NCI-H1436 (cell line): ENCODE data around the gene LPP.

Source experiments
- DNase-seq: peaks from one replicate; lab custom pipeline; 2025; lab: John Stamatoyannopoulos, UW

LPP gene

DNA sequence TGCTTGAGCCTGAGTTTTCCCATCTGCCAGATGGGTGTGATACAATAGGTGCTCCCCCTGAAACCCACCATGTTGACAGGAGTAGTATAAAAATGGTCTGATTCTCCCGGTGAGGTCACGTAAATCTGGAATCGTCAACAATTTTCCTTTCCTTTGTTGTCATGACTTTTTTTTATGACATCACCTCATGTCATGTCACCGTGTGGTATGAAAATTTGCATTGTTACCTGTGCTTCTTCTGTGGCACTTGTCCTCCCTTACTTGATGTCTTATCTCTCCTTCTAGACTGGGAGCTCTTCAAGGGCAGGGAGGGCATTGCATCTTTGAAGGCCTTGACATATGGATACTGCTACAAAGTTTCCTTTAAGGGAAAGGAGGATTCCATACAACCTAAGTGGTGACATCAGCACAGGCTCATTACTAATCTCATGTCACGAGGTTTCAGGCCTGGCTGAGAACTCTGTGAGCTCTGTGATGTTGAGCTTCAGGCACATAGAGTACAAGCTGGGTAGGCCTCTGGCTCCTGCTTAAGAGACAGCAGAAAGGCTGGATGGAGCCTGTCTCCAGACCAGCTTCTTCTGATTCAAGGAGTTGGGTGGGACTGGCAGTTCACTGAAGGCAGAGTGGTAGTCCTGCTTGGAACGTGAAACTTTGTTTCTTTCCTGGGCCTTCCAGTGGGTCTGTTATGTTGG, 66.3 kb downstream of the LPP start:
- no peak for DNase-seq

- no peak for DNase-seq
These were observed 67.2 kb downstream of the LPP start for GRCh38 chr3:188220988-188221818.

- DNase-seq, result no peak
These were observed 70.0 kb downstream of the LPP start for GRCh38 chr3:188223936-188224335.

GRCh38 chr3:188227442-188227841, 73.5 kb downstream of the LPP start:
- DNase-seq, result no peak

DNA sequence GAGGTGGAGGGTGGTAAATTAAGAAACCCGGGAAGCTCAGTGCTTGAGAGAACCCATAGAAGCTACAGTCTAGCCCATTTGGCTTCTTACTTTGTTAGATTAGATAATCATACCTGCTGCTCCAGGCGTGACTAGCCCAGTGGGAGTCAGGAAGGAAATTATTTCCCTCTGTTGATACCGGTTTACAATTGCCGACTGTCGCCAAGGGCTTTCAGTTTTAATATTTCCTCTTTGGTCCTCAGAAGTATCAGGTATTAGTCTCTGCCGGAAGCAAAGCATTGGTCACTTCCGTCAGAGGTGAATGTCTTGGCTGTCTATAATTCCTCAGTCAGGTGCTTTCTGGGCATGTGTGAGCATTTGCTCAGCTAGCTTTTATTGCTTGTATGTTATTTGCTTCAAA, 75.2 kb downstream of the LPP start:
- no peak for DNase-seq

DNA sequence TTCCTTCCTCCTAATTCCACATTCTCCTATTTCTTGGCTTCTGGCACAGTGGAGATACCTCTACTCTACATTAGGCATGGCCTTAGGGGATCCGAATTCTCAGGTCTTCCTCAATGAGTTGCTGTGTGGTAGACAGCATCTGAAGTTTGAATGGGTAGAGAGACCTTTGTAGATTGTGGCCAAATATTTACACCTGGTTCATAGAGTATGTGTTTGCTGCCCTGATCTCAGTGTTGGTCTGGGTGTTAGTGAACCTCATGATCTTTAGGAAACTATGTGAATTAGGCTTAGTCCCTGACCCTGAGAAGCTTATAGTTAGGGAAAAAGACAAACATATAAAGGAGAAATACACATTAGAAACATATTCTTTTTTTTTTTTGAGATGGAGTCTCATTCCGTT, 75.8 kb downstream of the LPP start:
- DNase-seq, result no peak

DNA sequence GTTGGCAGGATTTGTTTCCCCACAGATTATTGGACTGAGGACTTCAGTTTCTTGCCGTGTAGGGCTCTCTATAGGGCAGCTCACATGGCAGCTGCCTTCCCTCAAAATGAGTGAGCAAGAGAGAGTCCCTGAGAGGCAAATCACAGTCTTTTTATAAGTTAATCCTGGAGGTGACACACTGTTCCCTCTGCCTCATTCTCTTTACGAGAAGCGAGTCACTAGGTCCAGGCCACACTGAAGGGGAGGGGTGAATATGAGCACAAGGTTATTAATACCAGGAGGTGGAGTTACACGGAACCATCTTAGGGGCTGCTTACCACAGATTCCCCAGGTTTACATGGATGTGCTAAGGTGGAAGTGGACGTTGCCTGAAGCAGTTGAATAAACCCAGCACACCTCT, 77.0 kb downstream of the LPP start:
- no peak for DNase-seq

GRCh38 chr3:188231456-188231855, 77.5 kb downstream of the LPP start:
- DNase-seq, result no peak

- DNase-seq, result no peak
These were observed 78.7 kb downstream of the LPP start for GRCh38 chr3:188232656-188233055.

GRCh38 chr3:188233320-188233719, 79.4 kb downstream of the LPP start:
- no peak for DNase-seq

DNA sequence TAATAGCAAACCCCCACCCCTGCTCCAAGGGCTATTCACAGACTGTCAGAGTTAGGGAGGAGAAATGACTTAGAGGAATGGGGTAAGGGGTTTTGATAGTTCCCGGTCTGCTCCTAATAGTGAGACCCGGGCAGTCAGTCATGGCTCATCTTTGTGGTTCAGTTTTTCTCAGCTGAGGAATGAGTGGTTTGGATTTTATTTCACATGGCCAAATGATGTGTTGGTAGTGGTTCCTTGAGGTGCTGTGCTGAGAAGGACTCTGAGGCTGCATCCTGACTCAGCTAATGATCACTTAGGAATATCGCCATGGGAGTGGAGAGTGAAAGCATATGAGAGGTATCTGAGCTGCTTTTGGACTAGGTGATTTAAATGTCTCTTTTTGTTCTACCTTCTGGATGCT, 80.2 kb downstream of the LPP start:
- no peak for DNase-seq

- DNase-seq, result no peak
These were observed 82.3 kb downstream of the LPP start for GRCh38 chr3:188236271-188236670.

GRCh38 chr3:188239035-188239434, 85.1 kb downstream of the LPP start:
- DNase-seq, result no peak

- DNase-seq, result no peak
These were observed 85.6 kb downstream of the LPP start for GRCh38 chr3:188239577-188239976.

GRCh38 chr3:188240189-188240981, 86.4 kb downstream of the LPP start:
- DNase-seq, result no peak

DNA sequence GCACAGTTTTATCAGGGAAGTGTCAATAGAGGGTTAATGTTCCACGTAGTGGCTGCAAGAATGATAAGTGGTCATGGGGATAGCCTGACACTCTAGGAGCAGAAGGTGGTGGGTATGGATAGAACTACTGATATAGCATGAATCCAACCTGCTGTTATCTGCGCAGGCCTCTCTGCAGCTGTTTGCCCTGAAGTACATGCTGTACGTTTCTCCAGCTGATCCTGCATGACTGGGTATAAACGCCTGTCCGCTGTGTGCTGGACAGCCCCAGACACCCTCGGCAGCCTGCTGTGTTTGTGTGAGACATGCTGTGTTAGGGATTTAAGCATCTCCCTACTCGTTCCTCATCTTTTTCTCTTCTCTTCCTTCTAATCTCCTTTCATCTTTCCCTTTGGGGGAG, 87.1 kb downstream of the LPP start:
- DNase-seq, result no peak

- DNase-seq, result no peak
These were observed 87.9 kb downstream of the LPP start for GRCh38 chr3:188241883-188242282.

- no peak for DNase-seq
These were observed 88.6 kb downstream of the LPP start for GRCh38 chr3:188242436-188243123.

GRCh38 chr3:188243124-188243795, 89.3 kb downstream of the LPP start:
- no peak for DNase-seq

DNA sequence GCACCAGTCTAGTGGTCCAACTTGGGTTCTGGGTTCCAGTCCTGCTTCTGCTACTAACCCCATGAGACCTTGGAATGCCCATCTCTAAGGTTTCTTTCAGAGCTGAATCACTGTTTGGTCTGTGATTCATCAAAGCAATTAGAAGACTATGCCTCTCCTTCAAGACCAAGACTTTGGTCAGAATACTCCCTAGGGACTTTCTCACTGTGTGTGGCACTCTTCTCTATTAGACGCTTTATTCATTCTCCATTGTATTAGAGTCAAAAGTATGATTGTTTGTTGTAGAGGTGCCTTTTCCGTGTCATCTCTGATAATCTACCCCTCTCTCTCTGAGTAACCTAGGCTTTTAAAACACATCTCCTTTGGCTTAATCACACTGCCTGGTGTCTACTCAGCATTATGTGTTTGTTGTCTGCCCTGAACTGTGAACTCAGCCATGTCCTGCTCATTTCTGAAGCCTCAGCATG, 90.5 kb downstream of the LPP start:
- DNase-seq, result no peak

DNA sequence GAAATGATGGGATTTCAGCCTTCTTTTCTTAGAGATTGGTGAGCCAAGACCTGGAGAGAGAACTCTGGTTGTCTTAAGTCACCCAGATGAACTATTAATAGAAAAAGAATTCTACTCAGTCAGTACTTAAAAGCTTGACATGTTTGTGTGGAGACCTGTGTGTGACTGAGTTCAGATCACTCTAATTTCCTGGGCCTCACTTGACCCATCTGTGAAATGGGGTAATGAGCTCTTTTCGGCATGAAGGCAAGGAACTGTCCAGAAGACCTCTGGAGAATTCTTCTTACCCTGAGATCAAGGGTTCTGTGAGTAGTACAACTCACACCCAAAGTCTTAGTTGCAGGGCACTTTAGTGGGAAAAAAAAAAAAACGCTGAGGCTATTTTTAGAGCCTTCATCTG, 92.9 kb downstream of the LPP start:
- DNase-seq, result no peak
